ENCODE results near the gene EIF3F. TPM values are rescaled to one million over a fixed set of nuclear protein-coding genes. Genes with fewer than 3 reads are reported as not detected.

Gene EIF3F
- total and polyA plus RNA-seq, 10 of the 15 experiments (the other 5 are each of a cell fraction or from before 2014, with no cell fraction given), result 81.3 to 461 (median 213) TPM

GRCh38 chr11:7973011-7973410, 14.1 kb upstream of the EIF3F start (continued):
- TF ChIP-seq ESRRA (IDR thresholded peaks at IDR 0.05; ENCODE audit: low read length) (no peak), STAT1 (conservative IDR thresholded peaks at IDR 0.05) (no peak), MAX (IDR thresholded peaks at IDR 0.05; ENCODE audit: low read depth, low read length) (no peak), BHLHE40 (IDR thresholded peaks at IDR 0.05; ENCODE audit: borderline replicate concordance in 1 of 2, low read depth in 2 of 2, low read length in 1 of 2) (no peak)

GRCh38 chr11:7974668-7975067, 12.5 kb upstream of the EIF3F start:
- ChIA-PET SMC1A (ENCODE audit: uncharacterized antibody, unreplicated experiment) (interaction anchor here (1.0 to 2.2 kb wide), 3 partner anchors 11 to 84 kb away, joined by 3 to 10 read pairs (median 5); partner anchors contain the start of gene EIF3F), POLR2A (no interaction called here), RAD21 (ENCODE audit: unreplicated experiment) (interaction anchor here (2.2 kb wide), 1 partner anchor 12 kb away, joined by 13 read pairs; the partner anchor contains the start of gene EIF3F), CTCF (interaction anchor here (1.2 to 3.5 kb wide), 2 partner anchors 12 to 82 kb away, joined by 3 to 15 read pairs; partner anchors contain the start of gene EIF3F)
- no TSS peak for BruUV-seq (replicated peaks)
- Histone ChIP-seq H3K27ac (ENCODE audit: control insufficient read depth, insufficient read depth) (no peak overlapping the region), H3K27me3 (replicated peaks in 1 of 2; ENCODE audit: control insufficient read depth in 2 of 2, insufficient read depth in 2 of 2, low read length in 1 of 2) (no peaks in the 10 kb centered on the region), H4K20me1 (ENCODE audit: control insufficient read depth, insufficient read depth) (no peaks in the 10 kb centered on the region), H3K36me3 (ENCODE audit: control insufficient read depth in 2 of 2, insufficient read depth in 2 of 2, low read length in 1 of 2) (no peaks in the 10 kb centered on the region), H3K4me2 (ENCODE audit: control insufficient read depth, insufficient read depth) (no peak overlapping the region), H3K4me3 (no peak overlapping the region), H3K4me1 (ENCODE audit: control insufficient read depth, insufficient read depth, low read length) (no peaks in the 10 kb centered on the region), H3K9ac (ENCODE audit: control insufficient read depth, insufficient read depth, low read length) (no peak overlapping the region), H2AFZ (ENCODE audit: control insufficient read depth, low read depth, low read length) (no peak overlapping the region), H3K9me3 (replicated peaks; ENCODE audit: control insufficient read depth, insufficient read depth, low read length) (no peaks in the 10 kb centered on the region), H3K79me2 (ENCODE audit: control insufficient read depth, insufficient read depth, low read length) (no peaks in the 10 kb centered on the region)
- DNase-seq (ENCODE audit: low read depth, low spot score) (no peak), ATAC-seq (no peak), FAIRE-seq (no peak)
- in situ Hi-C loops (cut with MboI) (no loop called here), intact Hi-C loops (cut with micrococcal nuclease; ENCODE audit: unreplicated experiment) (no loop called here)
- WGBS (ENCODE audit: insufficient coverage, insufficient replicate concordance, low lambda C conversion rate, missing lambda C conversion rate), result 42% methylated on average over 2 of the region's 2 CpGs
- TF ChIP-seq CTCF (IDR thresholded peaks at IDR 0.05 in 2 of 3, conservative IDR thresholded peaks at IDR 0.05 in 1 of 3; ENCODE audit: control insufficient read depth in 2 of 3, extremely low read depth in 1 of 3, insufficient read depth in 1 of 3, low read depth in 3 of 3, low read length in 3 of 3) (no peak), FOS (IDR thresholded peaks at IDR 0.05; ENCODE audit: borderline replicate concordance, extremely low read depth, insufficient read length) (no peak), MTA2 (IDR thresholded peaks at IDR 0.05; ENCODE audit: low read depth) (no peak), BCL11A (IDR thresholded peaks at IDR 0.05; ENCODE audit: low read depth, low read length) (no peak), KDM1A (IDR thresholded peaks at IDR 0.05; ENCODE audit: borderline replicate concordance) (no peak), BRCA1 (IDR thresholded peaks at IDR 0.05; ENCODE audit: low read depth, low read length) (no peak), ATF7 (IDR thresholded peaks at IDR 0.05; ENCODE audit: low read depth) (no peak), NFYA (IDR thresholded peaks at IDR 0.05; ENCODE audit: borderline replicate concordance, low read depth, low read length) (no peak), MXI1 (IDR thresholded peaks at IDR 0.05; ENCODE audit: low read depth, low read length) (no peak), WRNIP1 (IDR thresholded peaks at IDR 0.05; ENCODE audit: borderline replicate concordance, low read depth, low read length) (no peak), CUX1 (IDR thresholded peaks at IDR 0.05; ENCODE audit: insufficient replicate concordance, low read depth, low read length) (no peak)
